SK-N-SH (cell line): Measurements from ENCODE around the gene BEST2.
A peak's percentile ranks its signal among the peaks of the same experiment; 100 is the strongest.

ENCODE experiments used
- CTCF ChIP-seq: fragments of 200-600 bp; sonication (generic); IDR thresholded peaks from 2 replicates; pipeline ENCODE4 v1.6.1; 2017; ENCODE audit warnings: antibody characterized with exemption, mild to moderate bottlenecking, moderate library complexity
- EP300 ChIP-seq, 2 experiments: IDR thresholded peaks; 2 replicates each; pipeline versions ENCODE4 v1.4.0 to v1.6.1; 2012; ENCODE audit warnings: borderline replicate concordance in 1 of 2, low read depth in 1 of 2, low read length in 1 of 2
- FOXM1 ChIP-seq: IDR thresholded peaks from 2 replicates; pipeline ENCODE4 v1.4.0; 2012; ENCODE audit warnings: low read depth, mild to moderate bottlenecking
- GATA2 ChIP-seq: sonication (generic); formaldehyde crosslinking; IDR thresholded peaks from 2 replicates; pipeline ENCODE4 v1.5.0; 2020; ENCODE audit warnings: mild to moderate bottlenecking, missing genetic modification reagents
- IRF3 ChIP-seq: fragments of 150-350 bp; IDR thresholded peaks from 2 replicates; pipeline ENCODE4 v1.6.1; 2016; ENCODE audit warnings: mild to moderate bottlenecking, low read depth, low read length
- JUND ChIP-seq: IDR thresholded peaks from 2 replicates; pipeline ENCODE4 v1.4.0; 2012
- MAX ChIP-seq: IDR thresholded peaks from 2 replicates; pipeline ENCODE4 v1.4.0; 2012; ENCODE audit warnings: low read depth
- MXI1 ChIP-seq: IDR thresholded peaks from 2 replicates; pipeline ENCODE4 v1.6.1; 2012; ENCODE audit warnings: mild to moderate bottlenecking, low read depth, low read length, improper control_type of control experiment
- POLR2AphosphoS5 ChIP-seq: IDR thresholded peaks from 2 replicates; pipeline ENCODE4 v1.6.1; 2012; ENCODE audit warnings: low read depth, low read length
- RFX5 ChIP-seq: IDR thresholded peaks from 2 replicates; pipeline ENCODE4 v1.6.1; 2012; ENCODE audit warnings: mild to moderate bottlenecking, improper control_type of control experiment, low read length
- RXRA ChIP-seq: IDR thresholded peaks from 2 replicates; pipeline ENCODE4 v1.4.0; 2012; ENCODE audit warnings: low read depth, mild to moderate bottlenecking, borderline replicate concordance
- TEAD4 ChIP-seq: IDR thresholded peaks from 2 replicates; pipeline ENCODE4 v1.4.0; 2012; ENCODE audit warnings: mild to moderate bottlenecking, borderline replicate concordance; ENCODE audit not compliant: insufficient read depth
- USF1 ChIP-seq: IDR thresholded peaks from 2 replicates; pipeline ENCODE4 v1.4.0; 2012; ENCODE audit warnings: low read depth, borderline replicate concordance

GRCh38 chr19:12733369-12734214, 18.0 kb upstream of the BEST2 start:
- no peak for TF ChIP-seq RFX5
- peak; percentile 54 for TF ChIP-seq CTCF
- no peak for TF ChIP-seq FOXM1
- 0 out of 2 replicates have a peak, but pooled peaks have one; percentile 18 for TF ChIP-seq MAX
- no peak for TF ChIP-seq POLR2AphosphoS5
- no peak for TF ChIP-seq TEAD4
- no peak for TF ChIP-seq GATA2
- TF ChIP-seq EP300 (IDR thresholded peaks at IDR 0.05; ENCODE audit: borderline replicate concordance in 1 of 2, low read depth in 1 of 2, low read length in 1 of 2) = no peak
- no peak for TF ChIP-seq RXRA
- no peak for TF ChIP-seq MXI1
- no peak for TF ChIP-seq JUND
- no peak for TF ChIP-seq IRF3
- no peak for TF ChIP-seq USF1
